Chondrocyte (in vitro differentiated cells): ENCODE measurements around the gene EZH1. TPM values are rescaled to one million over a fixed set of nuclear protein-coding genes. Genes with fewer than 3 reads are reported as not detected.

Experiments used
- DNase-seq: peaks from one replicate; pipeline ENCODE4 v3.0.0; 2021; ENCODE audit warnings: mixed read lengths, low spot score
- H3K27ac Mint-ChIP-seq: one replicate; pipeline ENCODE4 v1.8.0; 2021; ENCODE audit warnings: mild to moderate bottlenecking, moderate library complexity, mixed read lengths; ENCODE audit not compliant: unreplicated experiment
- H3K27me3 Mint-ChIP-seq: 2 replicates; pipeline ENCODE4 v1.8.0; 2021; ENCODE audit warnings: low read depth, mixed read lengths
- H3K36me3 Mint-ChIP-seq: 2 replicates; pipeline ENCODE4 v1.8.0; 2021; ENCODE audit warnings: low read depth, mixed read lengths
- H3K4me1 Mint-ChIP-seq: 2 replicates; pipeline ENCODE4 v1.8.0; 2021; ENCODE audit warnings: low read depth, mild to moderate bottlenecking, mixed read lengths
- H3K4me3 Mint-ChIP-seq: one replicate; pipeline ENCODE4 v1.8.0; 2021; ENCODE audit warnings: mild to moderate bottlenecking, moderate library complexity, mixed read lengths; ENCODE audit not compliant: unreplicated experiment
- H3K9me3 Mint-ChIP-seq: 2 replicates; pipeline ENCODE4 v1.8.0; 2021; ENCODE audit warnings: low read depth, mixed read lengths
- total RNA-seq: library from RNA; stranded (reverse); gene quantifications from 3 replicates; pipeline ENCODE4 v1.2.1, GENCODE V29; 2021
- TF ChIP-seq, protein P1 (sequence below): fragments of 200-600 bp; sonication (generic); IDR thresholded peaks from 2 replicates; pipeline ENCODE4 v1.5.0; 2021; ENCODE audit warnings: antibody characterized with exemption, mild to moderate bottlenecking, moderate library complexity

Gene EZH1
- total RNA-seq, 1 donor from 2014 or later = 22.2 TPM

DNA sequence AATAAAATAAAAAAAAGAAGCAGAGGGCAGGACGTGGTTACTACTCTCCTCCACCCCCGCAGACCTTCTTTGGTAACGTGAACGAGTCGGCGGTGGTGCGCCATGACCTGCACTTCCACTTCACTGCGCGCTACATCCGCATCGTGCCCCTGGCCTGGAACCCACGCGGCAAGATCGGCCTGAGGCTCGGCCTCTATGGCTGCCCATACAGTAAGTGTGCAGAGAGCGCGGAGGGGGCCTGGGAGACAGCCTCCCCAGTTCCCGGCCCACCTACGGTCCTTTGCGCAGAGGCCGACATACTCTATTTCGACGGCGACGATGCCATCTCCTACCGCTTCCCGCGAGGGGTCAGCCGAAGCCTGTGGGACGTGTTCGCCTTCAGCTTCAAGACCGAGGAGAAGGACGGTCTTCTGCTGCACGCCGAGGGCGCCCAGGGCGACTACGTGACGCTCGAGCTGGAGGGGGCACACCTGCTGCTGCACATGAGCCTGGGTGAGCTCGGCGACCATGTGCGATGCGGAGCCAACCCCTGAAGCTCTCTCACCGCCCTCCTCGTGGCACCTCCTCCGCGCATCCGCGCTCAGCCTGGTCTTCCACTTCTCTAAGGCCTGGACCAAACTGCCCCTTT is 59.8 kb downstream of the EZH1 start:
- TF ChIP-seq, protein P1, sequence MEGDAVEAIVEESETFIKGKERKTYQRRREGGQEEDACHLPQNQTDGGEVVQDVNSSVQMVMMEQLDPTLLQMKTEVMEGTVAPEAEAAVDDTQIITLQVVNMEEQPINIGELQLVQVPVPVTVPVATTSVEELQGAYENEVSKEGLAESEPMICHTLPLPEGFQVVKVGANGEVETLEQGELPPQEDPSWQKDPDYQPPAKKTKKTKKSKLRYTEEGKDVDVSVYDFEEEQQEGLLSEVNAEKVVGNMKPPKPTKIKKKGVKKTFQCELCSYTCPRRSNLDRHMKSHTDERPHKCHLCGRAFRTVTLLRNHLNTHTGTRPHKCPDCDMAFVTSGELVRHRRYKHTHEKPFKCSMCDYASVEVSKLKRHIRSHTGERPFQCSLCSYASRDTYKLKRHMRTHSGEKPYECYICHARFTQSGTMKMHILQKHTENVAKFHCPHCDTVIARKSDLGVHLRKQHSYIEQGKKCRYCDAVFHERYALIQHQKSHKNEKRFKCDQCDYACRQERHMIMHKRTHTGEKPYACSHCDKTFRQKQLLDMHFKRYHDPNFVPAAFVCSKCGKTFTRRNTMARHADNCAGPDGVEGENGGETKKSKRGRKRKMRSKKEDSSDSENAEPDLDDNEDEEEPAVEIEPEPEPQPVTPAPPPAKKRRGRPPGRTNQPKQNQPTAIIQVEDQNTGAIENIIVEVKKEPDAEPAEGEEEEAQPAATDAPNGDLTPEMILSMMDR = no peak
- H3K27ac Mint-ChIP-seq = no peak overlapping the region
- H3K4me3 Mint-ChIP-seq = no peak overlapping the region
- no peak for DNase-seq
- H3K27me3 Mint-ChIP-seq = no peaks in the 10 kb centered on the region
- H3K36me3 Mint-ChIP-seq = peaks cover 14% of the 10 kb centered on the region
- H3K9me3 Mint-ChIP-seq = no peaks in the 10 kb centered on the region
- peaks cover 27% of the 10 kb centered on the region for H3K4me1 Mint-ChIP-seq

DNA sequence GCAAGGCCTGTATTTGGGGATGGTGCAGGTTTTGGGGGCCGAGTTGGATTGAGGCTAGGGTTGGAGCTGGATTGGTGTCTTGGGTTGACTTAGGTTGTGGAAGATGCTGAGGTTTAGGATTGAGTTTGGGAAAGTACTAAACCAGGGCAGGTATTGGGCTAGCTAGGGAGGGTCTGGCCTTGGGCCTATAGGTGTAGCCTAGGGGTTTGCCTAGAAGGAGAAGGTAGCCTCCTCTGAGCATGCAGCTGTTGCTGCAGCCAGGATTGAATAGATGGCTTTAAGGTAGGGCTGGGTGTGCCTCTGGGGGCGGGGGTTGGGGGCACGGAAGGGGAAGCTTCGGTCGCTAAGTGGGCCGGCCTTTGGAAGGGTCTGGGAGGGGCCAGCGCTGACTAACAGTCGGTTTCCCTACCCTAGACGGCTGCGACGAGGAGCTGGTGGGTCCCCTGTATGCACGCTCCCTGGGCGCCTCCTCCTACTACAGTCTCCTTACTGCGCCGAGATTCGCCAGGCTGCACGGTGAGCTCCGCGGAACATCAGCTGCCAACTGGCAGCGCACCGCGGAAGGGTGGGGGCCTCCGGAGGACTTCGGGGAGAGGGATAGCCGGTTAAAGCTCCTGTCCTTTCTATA is 61.3 kb downstream of the EZH1 start:
- Mint-ChIP-seq H3K27me3 (no peaks in the 10 kb centered on the region), H3K36me3 (peaks cover 14% of the 10 kb centered on the region), H3K4me3 (peak overlapping the region; percentile 82), H3K27ac (peak overlapping the region; percentile 95), H3K9me3 (no peaks in the 10 kb centered on the region), H3K4me1 (peaks cover 38% of the 10 kb centered on the region)
- TF ChIP-seq, protein P1 = no peak
- DNase-seq = no peak

DNA sequence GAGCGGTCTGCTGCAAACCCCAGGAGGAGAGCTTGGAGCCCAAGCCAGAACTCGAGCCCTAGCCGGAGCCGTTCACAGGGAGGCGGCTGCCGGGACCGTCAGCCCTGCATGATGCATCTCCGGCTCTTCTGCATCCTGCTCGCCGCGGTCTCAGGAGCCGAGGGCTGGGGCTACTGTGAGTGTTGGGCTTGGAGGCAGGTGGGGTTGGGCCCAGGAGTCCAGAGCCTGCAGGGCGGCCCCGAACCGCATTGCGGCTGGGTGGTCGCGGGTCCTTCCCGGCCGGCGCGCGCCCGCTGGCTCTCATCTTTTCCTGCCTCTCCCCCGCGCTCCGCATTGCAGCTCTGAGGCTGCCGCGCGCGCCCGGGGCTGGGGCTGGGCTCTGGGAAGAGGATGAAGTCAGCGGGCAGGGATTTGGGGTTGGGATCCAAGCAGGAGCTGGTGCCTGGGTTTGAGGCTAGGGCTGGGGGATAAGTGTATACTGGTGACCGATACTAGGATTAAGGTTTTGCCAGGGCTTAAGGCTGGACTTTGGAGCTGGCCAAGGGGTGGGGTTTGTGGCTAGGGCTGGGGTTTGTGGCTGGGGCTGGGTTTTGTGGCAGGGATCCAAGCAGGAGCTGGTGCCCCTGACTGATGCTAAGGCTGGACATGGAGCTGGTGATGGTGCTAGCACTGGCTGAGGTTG is 62.0 kb downstream of the EZH1 start:
- H3K4me1 Mint-ChIP-seq = peaks cover 41% of the 10 kb centered on the region
- no peaks in the 10 kb centered on the region for H3K27me3 Mint-ChIP-seq
- peak overlapping the region; percentile 95 for H3K27ac Mint-ChIP-seq
- no peaks in the 10 kb centered on the region for H3K9me3 Mint-ChIP-seq
- TF ChIP-seq, protein P1 = no peak
- DNase-seq = no peak
- H3K36me3 Mint-ChIP-seq = peaks cover 12% of the 10 kb centered on the region
- H3K4me3 Mint-ChIP-seq = peak overlapping the region; percentile 82

GRCh38 chr17:42681976-42682721 is 62.7 kb downstream of the EZH1 start, which contains the start of gene CNTNAP1:
TSS of gene CNTNAP1 (plus strand) at chr17:42682531. CDS start at chr17:42682830, 299 bp downstream.
- Mint-ChIP-seq H3K4me3 (peak within 1 kb of the TSS; percentile 82), H3K36me3 (peaks cover 12% of the 10 kb centered on the region), H3K27me3 (no peaks in the 10 kb centered on the region), H3K4me1 (peaks cover 47% of the 10 kb centered on the region), H3K27ac (peak within 1 kb of the TSS; percentile 95), H3K9me3 (no peaks in the 10 kb centered on the region)
- TF ChIP-seq, protein P1 = no peak
- no peak for DNase-seq

DNA sequence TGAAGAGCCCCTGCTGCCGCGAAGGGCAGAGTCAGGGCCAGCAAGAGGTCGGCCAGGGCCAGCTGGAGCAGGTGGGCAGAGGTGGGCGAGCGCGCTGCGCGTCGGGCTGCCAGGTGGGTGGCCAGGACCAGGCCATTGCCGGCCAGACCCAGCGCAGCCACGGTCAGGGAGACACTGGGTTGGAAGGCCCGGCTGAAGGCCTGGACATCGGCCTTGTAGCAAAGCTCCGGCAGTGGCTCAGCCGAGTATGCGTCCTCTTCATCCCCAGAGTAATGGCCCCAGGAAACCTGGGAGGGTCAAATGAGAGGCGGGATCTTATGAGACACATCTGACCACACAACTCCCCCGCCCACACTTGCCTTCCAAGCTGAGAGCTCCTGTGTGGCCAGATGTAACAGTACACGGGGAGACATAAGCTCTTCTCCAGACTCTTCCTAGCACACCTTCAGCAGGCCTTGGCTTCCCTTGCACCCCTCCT is 64.5 kb downstream of the EZH1 start:
- H3K27me3 Mint-ChIP-seq = no peaks in the 10 kb centered on the region
- TF ChIP-seq, protein P1 = no peak
- H3K36me3 Mint-ChIP-seq = peaks cover 4% of the 10 kb centered on the region
- H3K4me3 Mint-ChIP-seq = peak overlapping the region; percentile 70
- peak overlapping the region; percentile 89 for H3K27ac Mint-ChIP-seq
- peaks cover 48% of the 10 kb centered on the region for H3K4me1 Mint-ChIP-seq
- no peak for DNase-seq
- no peaks in the 10 kb centered on the region for H3K9me3 Mint-ChIP-seq
